OCI-LY3 (cell line): ENCODE measurements around the gene BACH2.

ENCODE experiments used
- H2AFZ ChIP-seq: fragments of 200-600, 300-600 bp; shearing (Covaris generic); 2 replicates; pipeline ENCODE4 v1.6.0; 2014; ENCODE audit warnings: antibody characterized with exemption, low read depth, low read length
- H3K27ac ChIP-seq: fragments of 200-600, 300-600 bp; sonication (generic); 2 replicates; pipeline ENCODE4 v1.5.1; 2014; ENCODE audit warnings: mild to moderate bottlenecking, low read length, moderate library complexity, mixed read lengths
- H3K27me3 ChIP-seq: fragments of 200-600, 300-600 bp; sonication (generic); 2 replicates; pipeline ENCODE4 v1.6.1; 2014; ENCODE audit warnings: low read depth, low read length, mixed read lengths
- H3K36me3 ChIP-seq: fragments of 200-600, 300-600 bp; sonication (generic); replicated peaks from 2 replicates; pipeline ENCODE3; 2014; ENCODE audit warnings: low read depth, low read length, mixed read lengths
- H3K4me1 ChIP-seq: fragments of 300-600, 200-600 bp; sonication (generic); 2 replicates; pipeline ENCODE4 v1.6.1; 2014; ENCODE audit warnings: low read length, mixed read lengths
- H3K4me2 ChIP-seq: fragments of 200-600, 300-600 bp; sonication (generic); 2 replicates; pipeline ENCODE4 v1.6.1; 2014; ENCODE audit warnings: low read length, mixed read lengths
- H3K4me3 ChIP-seq: fragments of 300-600, 200-600 bp; sonication (generic); 2 replicates; pipeline ENCODE4 v1.5.1; 2014; ENCODE audit warnings: antibody characterized with exemption, mild to moderate bottlenecking, low read length, moderate library complexity
- H3K79me2 ChIP-seq: fragments of 300-600, 200-600 bp; shearing (Covaris generic); 2 replicates; pipeline ENCODE4 v1.6.1; 2014; ENCODE audit warnings: mild to moderate bottlenecking, low read length, mixed read lengths
- H3K9ac ChIP-seq: fragments of 300-600, 200-600 bp; shearing (Covaris generic); 2 replicates; pipeline ENCODE4 v1.6.0; 2014; ENCODE audit warnings: mild to moderate bottlenecking, low read length, moderate library complexity
- H3K9me3 ChIP-seq: fragments of 200-600, 300-600 bp; shearing (Covaris generic); 2 replicates; pipeline ENCODE4 v1.6.1; 2014; ENCODE audit warnings: low read length, mixed read lengths; ENCODE audit not compliant: insufficient read depth
- H4K20me1 ChIP-seq: fragments of 200-600, 300-600 bp; sonication (generic); 2 replicates; pipeline ENCODE4 v1.6.1; 2016; ENCODE audit warnings: low read length, mixed read lengths; ENCODE audit not compliant: insufficient read depth
- CTCF ChIP-seq: fragments of 200-600, 300-600 bp; sonication (generic); IDR thresholded peaks from 2 replicates; pipeline ENCODE4 v1.5.1; 2014; ENCODE audit warnings: antibody characterized with exemption, low read length, low read depth
- EZH2phosphoT487 ChIP-seq: fragments of 200-600 bp; shearing (Covaris generic); IDR thresholded peaks from 2 replicates; pipeline ENCODE4 v1.6.1; 2018; ENCODE audit warnings: antibody characterized with exemption, mixed run types, low read depth

The BACH2 gene

GRCh38 chr6:90296341-90297114, at the start of gene BACH2:
Gene BACH2 (minus strand): TSS chr6:90296843. CDS start chr6:90008844, 287,999 bp downstream.
- no peaks in the 10 kb centered on the region; the same call in 1 of the 2 replicates for H3K9me3 ChIP-seq
- peak within 1 kb of the TSS; percentile 37; the same call in 1 of the 2 replicates for H3K9ac ChIP-seq
- H3K4me1 ChIP-seq: peaks cover 7% of the 10 kb centered on the region; the same call in 1 of the 2 replicates
- H3K4me3 ChIP-seq: peak within 1 kb of the TSS; percentile 78
- peak within 1 kb of the TSS; percentile 82 for H3K4me2 ChIP-seq
- TF ChIP-seq CTCF (no peak), EZH2phosphoT487 (no peak)
- no peak within 1 kb of the TSS for H3K27ac ChIP-seq
- H3K79me2 ChIP-seq: no peaks in the 10 kb centered on the region
- no peaks in the 10 kb centered on the region for H3K36me3 ChIP-seq
- H4K20me1 ChIP-seq: no peaks in the 10 kb centered on the region; the same call in 1 of the 2 replicates
- peaks cover 73% of the 10 kb centered on the region for H3K27me3 ChIP-seq
- H2AFZ ChIP-seq: peak within 1 kb of the TSS; percentile 65; the same call in 1 of the 2 replicates

- no peak overlapping the region for H3K4me2 ChIP-seq
- H3K9me3 ChIP-seq: no peaks in the 10 kb centered on the region
- H3K9ac ChIP-seq: no peak overlapping the region
- no peak overlapping the region for H3K4me3 ChIP-seq
- no peaks in the 10 kb centered on the region for H4K20me1 ChIP-seq
- TF ChIP-seq CTCF (no peak), EZH2phosphoT487 (no peak)
- H3K27me3 ChIP-seq: peaks cover 47% of the 10 kb centered on the region; the same call in 1 of the 2 replicates
- H2AFZ ChIP-seq: no peak overlapping the region
- no peak overlapping the region for H3K27ac ChIP-seq
- no peaks in the 10 kb centered on the region for H3K79me2 ChIP-seq
- H3K36me3 ChIP-seq: no peaks in the 10 kb centered on the region
- no peaks in the 10 kb centered on the region for H3K4me1 ChIP-seq
Measured at GRCh38 chr6:90343576-90343975, 46.9 kb upstream of the BACH2 start.

- Histone ChIP-seq H3K79me2 (no peaks in the 10 kb centered on the region), H3K9ac (no peak overlapping the region), H3K4me3 (no peak overlapping the region), H3K36me3 (no peaks in the 10 kb centered on the region), H3K4me1 (no peaks in the 10 kb centered on the region), H3K4me2 (no peak overlapping the region), H3K9me3 (no peaks in the 10 kb centered on the region), H2AFZ (no peak overlapping the region), H4K20me1 (no peaks in the 10 kb centered on the region), H3K27ac (no peak overlapping the region), H3K27me3 (peaks cover 23% of the 10 kb centered on the region; the same call in 1 of the 2 replicates)
- TF ChIP-seq CTCF (no peak), EZH2phosphoT487 (no peak)
Measured at GRCh38 chr6:90338409-90338808, 41.8 kb upstream of the BACH2 start.

- Histone ChIP-seq H3K36me3 (no peaks in the 10 kb centered on the region), H3K9ac (no peak overlapping the region), H3K4me1 (no peaks in the 10 kb centered on the region), H3K4me2 (no peak overlapping the region), H3K27ac (no peak overlapping the region), H2AFZ (no peak overlapping the region), H3K27me3 (peaks cover 20% of the 10 kb centered on the region; the same call in 1 of the 2 replicates), H3K9me3 (no peaks in the 10 kb centered on the region), H4K20me1 (no peaks in the 10 kb centered on the region), H3K4me3 (no peak overlapping the region), H3K79me2 (no peaks in the 10 kb centered on the region)
- TF ChIP-seq EZH2phosphoT487 (no peak), CTCF (no peak)
Measured at GRCh38 chr6:90336388-90336947, 39.8 kb upstream of the BACH2 start.
